GM12891 (cell line): Measurements from ENCODE around the gene C1orf35.

Experiments
- POLR2A ChIP-seq: IDR thresholded peaks from 2 replicates; pipeline ENCODE4 v1.6.1; 2011; ENCODE audit warnings: low read depth, low read length, control low read depth
- POLR2AphosphoS5 ChIP-seq: IDR thresholded peaks from 2 replicates; pipeline ENCODE4 v1.6.1; 2011; ENCODE audit warnings: low read depth, low read length, control low read depth
- TAF1 ChIP-seq: IDR thresholded peaks from 2 replicates; pipeline ENCODE4 v1.6.1; 2011; ENCODE audit warnings: low read depth, low read length, control low read depth

DNA sequence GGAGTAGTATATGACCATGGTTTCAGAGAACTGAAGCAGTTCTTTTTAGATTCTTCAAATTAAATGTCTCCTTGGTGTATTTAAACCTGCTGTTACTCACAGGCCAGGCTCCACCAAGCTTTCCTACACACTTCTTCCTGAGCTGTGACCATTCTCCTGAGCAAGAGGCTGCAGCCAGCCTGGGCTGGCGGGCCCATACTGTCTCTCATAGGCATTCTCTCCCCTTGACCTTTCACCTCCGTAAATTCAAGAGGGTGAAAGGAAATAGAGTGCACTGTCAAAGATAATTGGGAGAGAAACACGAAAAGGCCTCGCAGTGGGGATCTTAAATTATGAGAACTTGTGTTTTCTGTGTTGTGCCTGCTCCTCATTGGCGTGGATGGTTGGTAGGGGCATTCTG lies 18.3 kb downstream of the C1orf35 start:
- no peak for TF ChIP-seq POLR2A
- TF ChIP-seq POLR2AphosphoS5, result no peak
- no peak for TF ChIP-seq TAF1
